HG03064 (cell line): Measurements from ENCODE around the gene RAP1A.

ENCODE experiments used
- ATAC-seq: cut with Tn5 transposase; IDR thresholded peaks from one replicate; pipeline ENCODE4 v1.9.1; 2021; ENCODE audit warnings: low read depth; ENCODE audit not compliant: unreplicated experiment

The RAP1A gene

GRCh38 chr1:111749628-111750027, 130.0 kb downstream of the RAP1A start:
- no peak for ATAC-seq

- no peak for ATAC-seq
Measured at GRCh38 chr1:111750856-111751255, 131.3 kb downstream of the RAP1A start.

- no peak for ATAC-seq
Measured at GRCh38 chr1:111751906-111752575, 132.5 kb downstream of the RAP1A start.

- peak; percentile 5 for ATAC-seq
Measured at GRCh38 chr1:111754984-111755330, 135.4 kb downstream of the RAP1A start.

- ATAC-seq, result peak; percentile 88
Measured at GRCh38 chr1:111755331-111756123, 135.9 kb downstream of the RAP1A start, which contains the start of gene DDX20. DDX20 (plus strand) TSS chr1:111755901; CDS start chr1:111755925, 24 bp downstream.

- ATAC-seq, result peak; percentile 18
Measured at GRCh38 chr1:111756124-111756513, 136.5 kb downstream of the RAP1A start.

- ATAC-seq, result no peak
Measured at GRCh38 chr1:111758373-111758772, 138.8 kb downstream of the RAP1A start.

GRCh38 chr1:111761717-111762116, 142.1 kb downstream of the RAP1A start:
- ATAC-seq, result no peak

GRCh38 chr1:111762332-111762731, 142.7 kb downstream of the RAP1A start:
- ATAC-seq, result no peak
